PC-9 (cell line): Measurements from ENCODE around the gene DTYMK.

ENCODE experiments used
- CTCF ChIP-seq: fragments of 200-600 bp; sonication (generic); conservative IDR thresholded peaks from 2 replicates; pipeline ENCODE4 v1.6.1; 2017; ENCODE audit warnings: mixed run types, antibody characterized with exemption, mild to moderate bottlenecking, moderate library complexity
- EZH2 ChIP-seq: fragments of 200-600 bp; sonication (generic); IDR thresholded peaks from 2 replicates; pipeline ENCODE4 v1.8.0; 2017; ENCODE audit warnings: antibody characterized with exemption, low read depth

GRCh38 chr2:241721852-241722251 is 35.2 kb upstream of the DTYMK start:
- TF ChIP-seq CTCF (no peak), EZH2 (no peak)
